Measurements from ENCODE around the gene SYCE1. TPM values are rescaled to one million over a fixed set of nuclear protein-coding genes. Genes with fewer than 3 reads are reported as not detected.
"Not testable (repeated sequence)": the region's sequence is repeated elsewhere in the genome, so short reads cannot be mapped to it uniquely, and the experiment has no call there.

The SYCE1 gene
- total and polyA plus RNA-seq, 2 experiments from 2014 or later = 0.12 TPM; not detected in 1

- Histone ChIP-seq H3K27me3 (no peaks in the 10 kb centered on the region), H3K36me3 (replicated peaks; ENCODE audit: insufficient read depth, low read depth) (no peaks in the 10 kb centered on the region), H3K4me3 (no peak overlapping the region), H3K4me1 (ENCODE audit: insufficient read depth) (no peaks in the 10 kb centered on the region), H3K79me2 (no peaks in the 10 kb centered on the region), H2AFZ (no peak overlapping the region), H4K20me1 (ENCODE audit: insufficient read depth, poor library complexity, severe bottlenecking) (no peaks in the 10 kb centered on the region), H3K4me2 (no peak overlapping the region), H3K27ac (no peak overlapping the region), H3K9me2 (replicated peaks; ENCODE audit: insufficient read depth) (no peaks in the 10 kb centered on the region), H3K9me3 (ENCODE audit: low read depth) (no peaks in the 10 kb centered on the region)
- DNase-seq (ENCODE audit: low spot score) = no peak
- TF ChIP-seq CTCF (IDR thresholded peaks at IDR 0.05; ENCODE audit: poor library complexity) (no peak), EZH2 (IDR thresholded peaks at IDR 0.05; ENCODE audit: borderline replicate concordance) (no peak)
- 45% methylated on average over 6 of the region's 6 CpGs for WGBS (ENCODE audit: low lambda C conversion rate, missing lambda C conversion rate)
These were observed 27.3 kb upstream of the SYCE1 start for GRCh38 chr10:133592716-133593115.

GRCh38 chr10:133590970-133591359, 25.6 kb upstream of the SYCE1 start:
- Histone ChIP-seq H3K27ac (no peak overlapping the region), H3K4me3 (no peak overlapping the region), H3K4me1 (ENCODE audit: insufficient read depth) (no peaks in the 10 kb centered on the region), H3K9me2 (replicated peaks; ENCODE audit: insufficient read depth) (no peaks in the 10 kb centered on the region), H3K27me3 (no peaks in the 10 kb centered on the region), H3K4me2 (no peak overlapping the region), H3K79me2 (no peaks in the 10 kb centered on the region), H2AFZ (no peak overlapping the region), H4K20me1 (ENCODE audit: insufficient read depth, poor library complexity, severe bottlenecking) (no peaks in the 10 kb centered on the region), H3K36me3 (replicated peaks; ENCODE audit: insufficient read depth, low read depth) (no peaks in the 10 kb centered on the region), H3K9me3 (ENCODE audit: low read depth) (no peaks in the 10 kb centered on the region)
- no peak for TF ChIP-seq EZH2phosphoT487 (IDR thresholded peaks at IDR 0.05; ENCODE audit: low read depth, severe bottlenecking, unreplicated experiment)
- no peak for TF ChIP-seq CTCF (IDR thresholded peaks at IDR 0.05; ENCODE audit: poor library complexity)
- TF ChIP-seq EZH2 (IDR thresholded peaks at IDR 0.05; ENCODE audit: borderline replicate concordance) = no peak
- DNase-seq (ENCODE audit: low spot score) = no peak
- 74% methylated on average over 10 of the region's 10 CpGs for WGBS (ENCODE audit: low lambda C conversion rate, missing lambda C conversion rate)

- no peak for DNase-seq (ENCODE audit: low spot score)
- H3K9me3 ChIP-seq (ENCODE audit: low read depth) = no peaks in the 10 kb centered on the region
- no peaks in the 10 kb centered on the region for H4K20me1 ChIP-seq (ENCODE audit: insufficient read depth, poor library complexity, severe bottlenecking)
- H3K4me1 ChIP-seq (ENCODE audit: insufficient read depth) = no peaks in the 10 kb centered on the region
- H3K4me2 ChIP-seq = no peak overlapping the region
- no peak overlapping the region for H2AFZ ChIP-seq
- WGBS (ENCODE audit: low lambda C conversion rate, missing lambda C conversion rate) = 70% methylated on average over 13 of the region's 13 CpGs
- H3K9me2 ChIP-seq (replicated peaks; ENCODE audit: insufficient read depth) = no peaks in the 10 kb centered on the region
- no peaks in the 10 kb centered on the region for H3K27me3 ChIP-seq
- TF ChIP-seq CTCF (IDR thresholded peaks at IDR 0.05; ENCODE audit: poor library complexity) (no peak), EZH2phosphoT487 (IDR thresholded peaks at IDR 0.05; ENCODE audit: low read depth, severe bottlenecking, unreplicated experiment) (no peak), EZH2 (IDR thresholded peaks at IDR 0.05; ENCODE audit: borderline replicate concordance) (no peak)
- no peaks in the 10 kb centered on the region for H3K36me3 ChIP-seq (replicated peaks; ENCODE audit: insufficient read depth, low read depth)
- no peaks in the 10 kb centered on the region for H3K79me2 ChIP-seq
- H3K27ac ChIP-seq = no peak overlapping the region
- H3K4me3 ChIP-seq = no peak overlapping the region
These were observed 25.0 kb upstream of the SYCE1 start for GRCh38 chr10:133590226-133590969.

- WGBS (ENCODE audit: low lambda C conversion rate, missing lambda C conversion rate) = no CpG with 5 or more reads among the region's 31 CpGs
- not testable (repeated sequence) for H4K20me1 ChIP-seq (ENCODE audit: insufficient read depth, poor library complexity, severe bottlenecking); H3K9me2 ChIP-seq (replicated peaks; ENCODE audit: insufficient read depth); H3K27me3 ChIP-seq; H3K79me2 ChIP-seq; H3K27ac ChIP-seq; H2AFZ ChIP-seq; DNase-seq (ENCODE audit: low spot score); H3K9me3 ChIP-seq (ENCODE audit: low read depth); H3K4me2 ChIP-seq; H3K36me3 ChIP-seq (replicated peaks; ENCODE audit: insufficient read depth, low read depth); H3K4me1 ChIP-seq (ENCODE audit: insufficient read depth); H3K4me3 ChIP-seq
These were observed 11.7 kb upstream of the SYCE1 start for GRCh38 chr10:133577037-133577436.

GRCh38 chr10:133573460-133573859, 8.1 kb upstream of the SYCE1 start:
- not testable (repeated sequence) for H4K20me1 ChIP-seq (ENCODE audit: insufficient read depth, poor library complexity, severe bottlenecking); H3K9me3 ChIP-seq (ENCODE audit: low read depth); H3K27me3 ChIP-seq; H3K79me2 ChIP-seq; H3K27ac ChIP-seq; H3K4me1 ChIP-seq (ENCODE audit: insufficient read depth); H3K4me2 ChIP-seq; DNase-seq (ENCODE audit: low spot score); H2AFZ ChIP-seq; H3K4me3 ChIP-seq; H3K9me2 ChIP-seq (replicated peaks; ENCODE audit: insufficient read depth); H3K36me3 ChIP-seq (replicated peaks; ENCODE audit: insufficient read depth, low read depth)
- WGBS (ENCODE audit: low lambda C conversion rate, missing lambda C conversion rate) = 84% methylated on average over 1 of the region's 1 CpG

- not testable (repeated sequence) for H3K4me3 ChIP-seq; H3K9me3 ChIP-seq (ENCODE audit: low read depth); H3K27me3 ChIP-seq; H3K27ac ChIP-seq; H3K79me2 ChIP-seq; H3K36me3 ChIP-seq (replicated peaks; ENCODE audit: insufficient read depth, low read depth); H3K4me1 ChIP-seq (ENCODE audit: insufficient read depth); H2AFZ ChIP-seq; DNase-seq (ENCODE audit: low spot score); H3K9me2 ChIP-seq (replicated peaks; ENCODE audit: insufficient read depth); H4K20me1 ChIP-seq (ENCODE audit: insufficient read depth, poor library complexity, severe bottlenecking); H3K4me2 ChIP-seq
- 91% methylated on average over 11 of the region's 11 CpGs for WGBS (ENCODE audit: low lambda C conversion rate, missing lambda C conversion rate)
These were observed 6.7 kb upstream of the SYCE1 start for GRCh38 chr10:133572055-133572454.
